Measurements from ENCODE around the gene SH3BGRL2. TPM values are rescaled to one million over a fixed set of nuclear protein-coding genes. Genes with fewer than 3 reads are reported as not detected.

The SH3BGRL2 gene
- total and polyA plus RNA-seq, 2 of the 4 experiments (the other 2 are of a cell fraction), result 2.4 to 5.6 TPM

GRCh38 chr6:79712616-79713135 is 81.5 kb downstream of the SH3BGRL2 start:
- H2BK20ac ChIP-seq (ENCODE audit: low read depth, low read length), result no peak overlapping the region
- ChIA-PET CTCF (no interaction called here), POLR2A (ENCODE audit: unreplicated experiment) (no interaction called here)
- no CpG with 5 or more reads among the region's 9 CpGs for WGBS, 2 experiments (ENCODE audit: extremely low coverage in 2 of 2, insufficient read length in 1 of 2)
- H4K91ac ChIP-seq (ENCODE audit: insufficient read depth, low read depth, low read length), result no peak overlapping the region
- no peak overlapping the region for H3K56ac ChIP-seq (ENCODE audit: extremely low read depth, insufficient read depth, low read length)
- intact Hi-C loops (cut with micrococcal nuclease), result loop anchor here (1.0 kb wide), 2 partner anchors 142 to 634 kb away; partner anchors contain the start of gene PHIP
- no peak overlapping the region for H2AFZ ChIP-seq (replicated peaks; ENCODE audit: low read length, poor library complexity)
- no peak for TF ChIP-seq SMC3 (IDR thresholded peaks at IDR 0.05; ENCODE audit: low read depth, low read length)
- TF ChIP-seq RFX5 (IDR thresholded peaks at IDR 0.05; ENCODE audit: low read depth, low read length), result no peak
- no peak for TF ChIP-seq MXI1 (IDR thresholded peaks at IDR 0.05; ENCODE audit: borderline replicate concordance, low read depth, low read length)
- no peak for TF ChIP-seq CEBPB (IDR thresholded peaks at IDR 0.05; ENCODE audit: low read depth, low read length)
- TF ChIP-seq CTCF (conservative IDR thresholded peaks at IDR 0.05; ENCODE audit: low read depth, low read length), result no peak
- TF ChIP-seq CHD1 (IDR thresholded peaks at IDR 0.05; ENCODE audit: low read depth, low read length), result no peak
- no peak for TF ChIP-seq BHLHE40 (IDR thresholded peaks at IDR 0.05; ENCODE audit: low read depth, low read length)
- TF ChIP-seq ELK1 (IDR thresholded peaks at IDR 0.05; ENCODE audit: borderline replicate concordance, low read depth, low read length), result no peak
- no peak for TF ChIP-seq POLR2A (IDR thresholded peaks at IDR 0.05; ENCODE audit: low read depth, low read length)
- no peak for TF ChIP-seq MAFK (IDR thresholded peaks at IDR 0.05; ENCODE audit: low read depth, low read length)
- TF ChIP-seq USF2 (IDR thresholded peaks at IDR 0.05; ENCODE audit: low read depth, low read length), result no peak
- no peak for TF ChIP-seq RCOR1 (IDR thresholded peaks at IDR 0.05; ENCODE audit: insufficient replicate concordance, low read length)
- TF ChIP-seq NFE2L2 (IDR thresholded peaks at IDR 0.05; ENCODE audit: low read depth, low read length), result no peak
- TF ChIP-seq MAZ (IDR thresholded peaks at IDR 0.05; ENCODE audit: borderline replicate concordance, low read depth, low read length), result no peak
- no peak for TF ChIP-seq FOS (IDR thresholded peaks at IDR 0.05; ENCODE audit: low read depth, low read length)
- no peak for TF ChIP-seq RAD21 (IDR thresholded peaks at IDR 0.05; ENCODE audit: low read length)
- H3K4me1 ChIP-seq (ENCODE audit: control insufficient read depth, insufficient read depth, low read length), result no peaks in the 10 kb centered on the region
- in situ Hi-C loops (cut with MboI; ENCODE audit: low sequenced_read_pairs), result no loop called here
- no peak overlapping the region for H3K23ac ChIP-seq (ENCODE audit: low read depth, low read length)
- no peak overlapping the region for H3K4me3 ChIP-seq (ENCODE audit: insufficient read depth, low read depth, low read length)
- no peak overlapping the region for H2BK5ac ChIP-seq (ENCODE audit: low read depth, low read length, poor library complexity, severe bottlenecking)
- H2AK5ac ChIP-seq (ENCODE audit: low read depth, low read length), result no peak overlapping the region
- no peak overlapping the region for H3K4me2 ChIP-seq (ENCODE audit: low read depth, low read length)
- no peak overlapping the region for H2BK15ac ChIP-seq (ENCODE audit: low read depth, low read length)
- no peaks in the 10 kb centered on the region for H3K79me1 ChIP-seq (ENCODE audit: low read depth in 1 of 2, low read length in 2 of 2)
- no peaks in the 10 kb centered on the region; the same call in 1 of the 2 replicates for H3K27me3 ChIP-seq (ENCODE audit: control insufficient read depth, insufficient read depth, low read length)
- DNase-seq, result no peak
- no peak overlapping the region for H3K27ac ChIP-seq (ENCODE audit: insufficient read depth, low read length)
- no peak overlapping the region for H2BK120ac ChIP-seq (ENCODE audit: low read depth, low read length)
- H3K9ac ChIP-seq (ENCODE audit: low read depth, low read length), result no peak overlapping the region
- no peaks in the 10 kb centered on the region for H3K36me3 ChIP-seq (ENCODE audit: control insufficient read depth, insufficient read depth, low read length)
- BruUV-seq (replicated peaks), result no TSS peak
- H4K20me1 ChIP-seq (ENCODE audit: insufficient read depth, low read length), result no peaks in the 10 kb centered on the region
- dilution Hi-C loops (cut with HindIII; ENCODE audit: low sequenced_read_pairs, unreplicated experiment), result no loop called here
- ATAC-seq (ENCODE audit: low read depth), result no peak
- no peak overlapping the region for H4K5ac ChIP-seq (ENCODE audit: low read depth, low read length)
- no peak overlapping the region for H2AK9ac ChIP-seq (replicated peaks; ENCODE audit: low read depth, low read length, poor library complexity)
- H3K4ac ChIP-seq (ENCODE audit: low read depth, low read length), result no peak overlapping the region
- no peak overlapping the region for H3K14ac ChIP-seq (replicated peaks; ENCODE audit: low read depth, low read length)
- no peaks in the 10 kb centered on the region for H3K9me3 ChIP-seq (ENCODE audit: control insufficient read depth, insufficient read depth, low read length)
- no peak overlapping the region for H3K18ac ChIP-seq (ENCODE audit: low read depth, low read length)
- no peak overlapping the region for H4K8ac ChIP-seq (ENCODE audit: low read depth in 2 of 2, low read length in 2 of 2)
- no peaks in the 10 kb centered on the region for H3K9me1 ChIP-seq (ENCODE audit: insufficient read depth, low read length)

Data from IMR-90 (cell line).